ENCODE data around the gene FGF14.

DNA sequence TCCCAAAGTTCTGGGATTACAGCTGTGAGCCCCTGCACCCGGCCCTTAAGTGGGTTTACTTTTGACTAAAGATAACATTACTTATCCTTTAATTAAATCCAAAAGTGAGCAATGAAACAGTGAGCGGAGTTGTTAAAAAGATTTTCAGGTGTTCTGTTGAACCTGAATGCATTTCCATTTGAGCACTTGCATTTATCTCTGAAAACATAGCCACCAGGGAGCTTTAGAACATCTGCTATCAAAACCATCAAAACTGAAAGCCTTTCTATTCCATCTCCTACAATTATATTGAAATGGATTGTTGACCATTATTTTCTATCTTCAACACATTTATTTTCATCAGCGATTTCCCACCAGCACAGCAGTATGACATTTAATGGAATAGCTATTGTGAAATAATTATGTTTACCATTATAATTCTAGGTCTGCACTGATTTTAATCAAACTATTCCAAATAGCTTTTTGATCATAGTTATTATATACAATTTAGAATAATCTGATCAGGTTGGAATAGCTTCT, 269.0 kb downstream of the FGF14 start:
- TF ChIP-seq ZNF274 (IDR thresholded peaks at IDR 0.05; ENCODE audit: low read depth, low read length) (no peak), YY1 (IDR thresholded peaks at IDR 0.05; ENCODE audit: insufficient read depth, insufficient read length) (no peak), SUZ12 (IDR thresholded peaks at IDR 0.05; ENCODE audit: extremely low read depth, insufficient read depth, insufficient read length) (no peak)
